Measurements from ENCODE around the gene PTCH1. TPM values are rescaled to one million over a fixed set of nuclear protein-coding genes. Genes with fewer than 3 reads are reported as not detected.

Gene PTCH1
- total RNA-seq, 2 donors from 2014 or later = 8.3 to 47.5 TPM

DNA sequence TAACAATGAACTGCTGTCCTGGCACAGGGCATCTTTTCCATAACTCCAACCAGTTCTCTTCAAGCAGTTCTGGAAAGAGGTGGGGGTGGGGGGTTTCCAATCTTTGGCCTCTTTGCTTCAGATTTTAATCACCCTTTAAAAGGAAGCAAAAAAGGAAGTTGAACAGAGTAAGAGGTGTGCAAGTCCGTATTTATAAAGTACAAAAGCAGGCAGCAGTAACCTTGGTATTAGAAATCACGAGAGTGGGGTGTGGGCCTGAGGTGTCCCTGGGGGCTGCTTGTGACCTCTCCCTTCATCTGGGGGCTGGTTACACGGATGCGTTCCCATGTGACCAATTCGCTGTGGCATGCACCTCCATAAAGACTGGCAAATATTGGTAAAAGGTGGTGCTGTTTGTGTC is 70.5 kb downstream of the PTCH1 start:
- H3K36me3 ChIP-seq (replicated peaks in 1 of 2; ENCODE audit: insufficient read depth in 1 of 2, low read depth in 2 of 2) = peaks cover 5 to 34% of the 10 kb centered on the region in 2 donors
- H3K9me3 ChIP-seq = no peaks in the 10 kb centered on the region
- ATAC-seq (no peak), DNase-seq (no peak)
- 84 to 85% methylated on average over 5 of the region's 5 CpGs for WGBS, 2 donors
- intact Hi-C loops (cut with DNase I) = no loop called here
- TF ChIP-seq, protein P1, sequence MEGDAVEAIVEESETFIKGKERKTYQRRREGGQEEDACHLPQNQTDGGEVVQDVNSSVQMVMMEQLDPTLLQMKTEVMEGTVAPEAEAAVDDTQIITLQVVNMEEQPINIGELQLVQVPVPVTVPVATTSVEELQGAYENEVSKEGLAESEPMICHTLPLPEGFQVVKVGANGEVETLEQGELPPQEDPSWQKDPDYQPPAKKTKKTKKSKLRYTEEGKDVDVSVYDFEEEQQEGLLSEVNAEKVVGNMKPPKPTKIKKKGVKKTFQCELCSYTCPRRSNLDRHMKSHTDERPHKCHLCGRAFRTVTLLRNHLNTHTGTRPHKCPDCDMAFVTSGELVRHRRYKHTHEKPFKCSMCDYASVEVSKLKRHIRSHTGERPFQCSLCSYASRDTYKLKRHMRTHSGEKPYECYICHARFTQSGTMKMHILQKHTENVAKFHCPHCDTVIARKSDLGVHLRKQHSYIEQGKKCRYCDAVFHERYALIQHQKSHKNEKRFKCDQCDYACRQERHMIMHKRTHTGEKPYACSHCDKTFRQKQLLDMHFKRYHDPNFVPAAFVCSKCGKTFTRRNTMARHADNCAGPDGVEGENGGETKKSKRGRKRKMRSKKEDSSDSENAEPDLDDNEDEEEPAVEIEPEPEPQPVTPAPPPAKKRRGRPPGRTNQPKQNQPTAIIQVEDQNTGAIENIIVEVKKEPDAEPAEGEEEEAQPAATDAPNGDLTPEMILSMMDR (IDR thresholded peaks at IDR 0.05) = no peak
- TF ChIP-seq POLR2A (IDR thresholded peaks at IDR 0.05) = no peak
- no peak overlapping the region for H3K27ac ChIP-seq
- H3K4me1 ChIP-seq = no peaks in the 10 kb centered on the region
- no peaks in the 10 kb centered on the region for H3K27me3 ChIP-seq
- no peak overlapping the region for H3K4me3 ChIP-seq

DNA sequence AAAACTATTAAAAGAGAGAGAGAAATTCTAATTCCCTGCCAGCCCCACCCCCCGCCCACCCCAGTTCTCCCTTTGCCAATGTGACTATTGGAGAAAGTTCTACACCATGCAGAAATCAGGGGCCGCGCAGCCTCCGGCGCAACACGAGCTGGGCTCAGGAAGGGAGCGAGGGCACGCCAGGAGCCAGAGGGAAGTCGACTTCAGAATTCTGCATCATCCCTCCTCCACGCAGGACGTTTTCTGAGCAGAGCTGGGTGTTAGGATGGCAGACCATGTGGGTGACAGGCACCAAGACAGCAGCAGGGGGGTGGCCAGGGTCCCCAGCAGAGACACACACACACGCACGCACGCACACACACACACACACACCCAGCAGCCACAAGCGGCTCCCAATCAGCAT is 72.6 kb downstream of the PTCH1 start:
- DNase-seq = no peak
- intact Hi-C loops (cut with DNase I) = no loop called here
- ATAC-seq = no peak
- Histone ChIP-seq H3K27ac (no peak overlapping the region), H3K9me3 (no peaks in the 10 kb centered on the region), H3K4me1 (no peaks in the 10 kb centered on the region), H3K4me3 (no peak overlapping the region), H3K27me3 (no peaks in the 10 kb centered on the region), H3K36me3 (replicated peaks in 1 of 2; ENCODE audit: insufficient read depth in 1 of 2, low read depth in 2 of 2) (peaks cover 5 to 28% of the 10 kb centered on the region in 2 donors)
- 92 to 96% methylated on average over 15 of the region's 15 CpGs for WGBS, 2 donors
- no peak for TF ChIP-seq POLR2A (IDR thresholded peaks at IDR 0.05)
- TF ChIP-seq, protein P1 (IDR thresholded peaks at IDR 0.05) = no peak

DNA sequence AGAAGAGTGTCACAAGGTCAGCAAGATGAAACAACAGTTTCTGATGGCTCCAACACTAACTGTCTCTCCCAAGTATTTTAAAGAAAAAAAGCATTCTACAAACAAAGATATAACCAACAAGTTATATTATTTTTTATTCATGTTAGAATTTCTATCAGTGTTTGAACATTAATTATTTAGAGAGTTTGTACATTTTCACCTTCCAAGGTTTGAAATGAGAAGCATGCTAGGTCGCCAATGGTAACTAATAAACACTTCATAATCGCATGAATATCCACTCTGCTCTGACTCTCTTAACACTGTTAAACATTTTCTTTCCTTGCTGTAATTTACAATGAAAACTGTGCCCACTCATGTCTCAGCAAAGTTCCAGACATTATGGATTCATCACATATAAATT is 73.5 kb downstream of the PTCH1 start:
- peaks cover 5 to 23% of the 10 kb centered on the region in 2 donors for H3K36me3 ChIP-seq (replicated peaks in 1 of 2; ENCODE audit: insufficient read depth in 1 of 2, low read depth in 2 of 2)
- intact Hi-C loops (cut with DNase I) = no loop called here
- H3K27me3 ChIP-seq = no peaks in the 10 kb centered on the region
- TF ChIP-seq, protein P1 (IDR thresholded peaks at IDR 0.05) = no peak
- no peak for TF ChIP-seq POLR2A (IDR thresholded peaks at IDR 0.05)
- no peaks in the 10 kb centered on the region for H3K4me1 ChIP-seq
- DNase-seq (no peak), ATAC-seq (no peak)
- no peak overlapping the region for H3K4me3 ChIP-seq
- no peaks in the 10 kb centered on the region for H3K9me3 ChIP-seq
- 65 to 68% methylated on average over 2 of the region's 2 CpGs for WGBS, 2 donors
- no peak overlapping the region for H3K27ac ChIP-seq

DNA sequence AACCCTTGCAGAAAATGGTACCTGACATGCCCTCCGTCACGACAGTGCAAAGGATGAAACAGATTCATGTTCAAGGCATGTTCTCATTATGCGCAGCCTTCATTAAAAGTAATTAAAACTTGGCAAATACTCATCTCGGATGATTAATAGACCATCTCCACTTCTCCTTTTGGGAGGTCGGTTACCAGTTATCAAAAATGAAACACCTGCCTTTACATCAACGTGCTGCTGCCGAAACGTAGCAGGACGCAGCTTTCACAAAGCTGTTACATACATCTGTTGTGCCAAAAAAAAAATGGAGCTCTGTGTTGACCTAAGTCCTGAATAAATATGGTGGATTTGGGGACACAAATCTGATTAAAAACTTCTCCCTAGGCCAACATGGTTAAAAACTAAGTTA is 75.7 kb downstream of the PTCH1 start:
- no peak overlapping the region for H3K4me3 ChIP-seq
- H3K4me1 ChIP-seq = no peaks in the 10 kb centered on the region
- ATAC-seq = no peak
- H3K9me3 ChIP-seq = no peaks in the 10 kb centered on the region
- no peaks in the 10 kb centered on the region for H3K27me3 ChIP-seq
- H3K36me3 ChIP-seq (replicated peaks in 1 of 2; ENCODE audit: insufficient read depth in 1 of 2, low read depth in 2 of 2) = peaks cover 0 to 10% of the 10 kb centered on the region in 2 donors
- H3K27ac ChIP-seq = no peak overlapping the region
- WGBS, 2 donors = 82 to 87% methylated on average over 9 of the region's 9 CpGs
- no peak for DNase-seq
- TF ChIP-seq, protein P1 (IDR thresholded peaks at IDR 0.05) = no peak
- TF ChIP-seq POLR2A (IDR thresholded peaks at IDR 0.05) = no peak
- intact Hi-C loops (cut with DNase I) = no loop called here

DNA sequence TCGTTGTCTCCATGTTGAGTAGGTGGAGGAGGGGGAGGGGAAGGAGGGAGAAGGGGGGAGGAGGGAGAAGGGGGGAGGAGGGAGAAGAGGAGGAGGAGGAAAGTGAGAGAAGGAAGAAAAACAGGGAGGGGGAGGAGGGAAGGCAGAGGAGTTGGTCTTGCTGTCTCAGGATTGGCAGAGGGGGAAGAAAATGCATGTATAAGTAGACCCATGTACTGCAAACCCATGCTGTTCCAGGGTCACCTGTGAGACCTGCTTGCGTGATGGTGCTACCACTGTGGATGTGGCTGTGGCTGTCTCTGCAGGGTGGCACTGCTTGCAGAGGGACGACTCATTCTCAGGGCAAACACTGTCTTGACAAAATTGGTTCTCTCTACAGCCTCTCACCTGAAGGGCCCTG is 76.3 kb downstream of the PTCH1 start:
- Histone ChIP-seq H3K27ac (no peak overlapping the region), H3K27me3 (no peaks in the 10 kb centered on the region), H3K4me1 (no peaks in the 10 kb centered on the region), H3K4me3 (no peak overlapping the region), H3K36me3 (replicated peaks in 1 of 2; ENCODE audit: insufficient read depth in 1 of 2, low read depth in 2 of 2) (peaks cover 0 to 6% of the 10 kb centered on the region in 2 donors), H3K9me3 (no peaks in the 10 kb centered on the region)
- 68 to 72% methylated on average over 3 of the region's 3 CpGs for WGBS, 2 donors
- ATAC-seq = no peak
- no peak for TF ChIP-seq POLR2A (IDR thresholded peaks at IDR 0.05)
- TF ChIP-seq, protein P1 (IDR thresholded peaks at IDR 0.05) = no peak
- DNase-seq = no peak
- intact Hi-C loops (cut with DNase I) = no loop called here
